Transverse colon (tissue), 4 donors: ENCODE measurements around the gene CBLN4. TPM values are rescaled to one million over a fixed set of nuclear protein-coding genes. Genes with fewer than 3 reads are reported as not detected.

ENCODE experiments used
- DNase-seq: peaks from one replicate; pipeline ENCODE4 v3.0.0-alpha.2; 2019
- H3K27ac ChIP-seq, 4 donors: fragments of 200-600 bp; sonication (generic); 2 replicates each; pipeline ENCODE4 v1.5.1; 2016 to 2018; ENCODE audit warnings: inconsistent platforms in 4 of 4
- H3K27me3 ChIP-seq: fragments of 200-600 bp; sonication (generic); 2 replicates; pipeline ENCODE4 v1.5.1; 2017; ENCODE audit warnings: inconsistent platforms
- H3K36me3 ChIP-seq, 4 donors: fragments of 200-600 bp; sonication (generic); 2 replicates each; pipeline ENCODE4 v1.5.1; 2017 to 2019; ENCODE audit warnings: inconsistent platforms in 4 of 4
- H3K4me1 ChIP-seq, 4 donors: fragments of 200-600 bp; sonication (generic); 2 replicates each; pipeline ENCODE4 v1.5.1; 2017 to 2020; ENCODE audit warnings: inconsistent platforms in 4 of 4
- H3K4me3 ChIP-seq, 4 donors: fragments of 200-600 bp; sonication (generic); 1 replicate in 1 of 4; 2 replicates in 3 of 4; pipeline versions ENCODE4 v1.5.1 to v1.6.1; 2017 to 2019; ENCODE audit warnings: inconsistent platforms in 4 of 4
- H3K9me3 ChIP-seq, 2 donors: fragments of 200-600 bp; sonication (generic); 2 replicates each; pipeline ENCODE4 v1.5.1; 2017 to 2019; ENCODE audit warnings: inconsistent platforms in 2 of 2
- EP300 ChIP-seq: sonication (generic); formaldehyde crosslinking; IDR thresholded peaks from one replicate; pipeline ENCODE4 v1.6.1; 2017; ENCODE audit warnings: antibody characterized with exemption, low read depth
- POLR2A ChIP-seq: fragments of 450-650 bp; IDR thresholded peaks from one replicate; pipeline ENCODE4 v1.6.1; 2016; ENCODE audit warnings: antibody characterized with exemption, mild to moderate bottlenecking, moderate library complexity
- POLR2AphosphoS5 ChIP-seq, 3 donors: sonication (generic); formaldehyde crosslinking; IDR thresholded peaks; one replicate each; pipeline ENCODE4 v1.6.1; 2016; ENCODE audit warnings: antibody characterized with exemption in 3 of 3
- WGBS, 2 donors: methylation state at CpG; one replicate each; pipeline ENCODE4 v1.1.5; 2018; ENCODE audit warnings: low coverage in 1 of 2; 5-methylcytosine and 5-hydroxymethylcytosine counted together
- in situ Hi-C, 4 donors: fragments of 200-750 bp; cut with MboI; loops; one replicate each; pipeline versions ENCODE4 v1.15.0 to v1.15.1; 2017; ENCODE audit warnings: low sequenced_read_pairs in 3 of 4, low pct_ligation_motif_present in 1 of 4, low pct_unique_long_range_greater_than_20kb in 1 of 4
- intact Hi-C: fragments of 100-400 bp; cut with DNase I; formaldehyde crosslinking; loops from one replicate; pipeline ENCODE4 v1.15.1; 2023; ENCODE audit warnings: low total_unique reads
- total RNA-seq, 4 donors: library from RNA; depleted of rRNA; stranded (reverse); fragments of >200 nt; gene quantifications; one replicate each; pipeline ENCODE4 v1.1.0, GENCODE V29; 2016
- TF ChIP-seq, protein P1 (sequence below), 5 experiments: fragments of 200-600 bp in 3 of 5; fragments of 450-650 bp in 2 of 5; sonication (generic) in 3 of 5; IDR thresholded peaks; 1 replicate in 2 of 5; 2 replicates in 3 of 5; pipeline ENCODE4 v1.5.1; 2016 to 2017; ENCODE audit warnings: antibody characterized with exemption in 5 of 5, inconsistent platforms in 3 of 5, mild to moderate bottlenecking in 2 of 5, moderate library complexity in 1 of 5

The CBLN4 gene
- total RNA-seq, 4 donors from 2014 or later = 0.14 TPM; not detected in 3

DNA sequence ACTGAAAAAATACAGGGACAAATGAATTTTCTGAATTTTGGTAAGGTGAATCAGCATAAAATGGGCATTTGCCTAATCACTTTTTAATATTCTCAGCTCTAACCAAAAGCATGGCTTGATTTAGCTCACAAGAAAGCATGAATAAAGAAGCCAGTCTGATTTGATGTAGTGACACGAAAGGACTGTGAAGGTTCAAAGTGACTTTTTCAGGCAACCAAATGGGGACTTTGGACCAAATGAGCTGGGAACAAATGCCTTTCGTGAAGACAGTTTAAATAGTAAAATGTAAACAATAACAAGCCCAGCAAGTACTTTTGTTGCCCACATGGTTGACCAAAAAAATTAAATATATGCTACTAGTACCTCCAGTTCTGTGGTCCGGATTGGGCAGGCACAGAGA lies 12.9 kb upstream of the CBLN4 start:
- Histone ChIP-seq H3K4me1 (no peaks in the 10 kb centered on the region), H3K4me3 (no peak overlapping the region), H3K9me3 (no peaks in the 10 kb centered on the region), H3K27me3 (no peaks in the 10 kb centered on the region), H3K27ac (no peak overlapping the region), H3K36me3 (no peaks in the 10 kb centered on the region)
- TF ChIP-seq EP300 = no peak
- no peak for TF ChIP-seq POLR2AphosphoS5 (IDR thresholded peaks at IDR 0.05)
- TF ChIP-seq, protein P1, sequence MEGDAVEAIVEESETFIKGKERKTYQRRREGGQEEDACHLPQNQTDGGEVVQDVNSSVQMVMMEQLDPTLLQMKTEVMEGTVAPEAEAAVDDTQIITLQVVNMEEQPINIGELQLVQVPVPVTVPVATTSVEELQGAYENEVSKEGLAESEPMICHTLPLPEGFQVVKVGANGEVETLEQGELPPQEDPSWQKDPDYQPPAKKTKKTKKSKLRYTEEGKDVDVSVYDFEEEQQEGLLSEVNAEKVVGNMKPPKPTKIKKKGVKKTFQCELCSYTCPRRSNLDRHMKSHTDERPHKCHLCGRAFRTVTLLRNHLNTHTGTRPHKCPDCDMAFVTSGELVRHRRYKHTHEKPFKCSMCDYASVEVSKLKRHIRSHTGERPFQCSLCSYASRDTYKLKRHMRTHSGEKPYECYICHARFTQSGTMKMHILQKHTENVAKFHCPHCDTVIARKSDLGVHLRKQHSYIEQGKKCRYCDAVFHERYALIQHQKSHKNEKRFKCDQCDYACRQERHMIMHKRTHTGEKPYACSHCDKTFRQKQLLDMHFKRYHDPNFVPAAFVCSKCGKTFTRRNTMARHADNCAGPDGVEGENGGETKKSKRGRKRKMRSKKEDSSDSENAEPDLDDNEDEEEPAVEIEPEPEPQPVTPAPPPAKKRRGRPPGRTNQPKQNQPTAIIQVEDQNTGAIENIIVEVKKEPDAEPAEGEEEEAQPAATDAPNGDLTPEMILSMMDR (IDR thresholded peaks at IDR 0.05) = no peak
- no peak for TF ChIP-seq POLR2A
- WGBS, 2 donors = 60 to 88% methylated on average over 2 to 3 of the region's 3 CpGs
- DNase-seq = no peak
- in situ Hi-C loops (no loop called here), intact Hi-C loops (no loop called here)

DNA sequence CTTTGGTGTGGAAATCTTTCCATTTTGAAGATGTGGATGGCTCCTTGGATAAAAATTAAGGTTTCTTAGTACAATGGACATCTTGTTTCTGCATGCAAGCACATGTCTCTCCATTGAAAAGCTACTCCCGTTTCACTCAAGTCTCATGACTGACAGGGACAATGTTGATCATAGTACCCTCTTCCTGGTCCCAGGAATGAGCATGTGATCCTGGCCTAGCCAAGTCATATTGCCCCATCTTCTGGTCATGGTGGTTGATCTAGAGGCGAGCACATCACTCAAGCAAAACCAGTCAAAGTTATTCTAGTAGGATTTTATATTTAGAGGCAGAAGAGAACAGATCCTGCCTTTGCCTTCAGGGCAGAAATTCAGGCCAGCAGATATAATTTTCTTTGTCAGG lies 12.2 kb upstream of the CBLN4 start:
- 40 to 54% methylated on average over 1 to 2 of the region's 2 CpGs for WGBS, 2 donors
- no peak for TF ChIP-seq POLR2AphosphoS5 (IDR thresholded peaks at IDR 0.05)
- TF ChIP-seq POLR2A = no peak

DNA sequence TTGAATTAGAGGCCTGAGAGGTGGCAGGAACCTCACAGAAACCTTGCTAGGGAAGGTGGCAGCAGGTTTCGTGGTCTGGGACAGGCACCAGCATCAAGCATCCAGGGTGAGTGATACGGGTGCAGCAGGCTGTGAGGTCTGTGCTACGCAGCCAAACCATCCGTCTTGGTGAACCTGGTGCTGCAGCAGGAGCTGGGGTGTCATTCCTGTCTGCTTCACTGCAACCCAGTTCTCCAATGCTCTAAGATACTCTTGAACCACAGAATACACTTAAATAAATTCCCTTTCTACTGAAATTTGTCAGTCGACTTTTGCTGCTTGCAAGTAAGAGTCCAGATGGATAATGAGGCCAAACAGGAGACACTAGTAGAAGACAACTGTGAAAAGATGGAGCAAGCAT lies 9.7 kb upstream of the CBLN4 start:
- H3K9me3 ChIP-seq = no peaks in the 10 kb centered on the region
- in situ Hi-C loops = no loop called here

More for the DNA sequence above, 12.2 kb upstream of the CBLN4 start:
- Histone ChIP-seq H3K27me3 (no peaks in the 10 kb centered on the region), H3K4me3 (no peak overlapping the region), H3K4me1 (no peaks in the 10 kb centered on the region), H3K9me3 (no peaks in the 10 kb centered on the region), H3K36me3 (no peaks in the 10 kb centered on the region), H3K27ac (no peak overlapping the region)
- no peak for DNase-seq
- intact Hi-C loops = no loop called here
- in situ Hi-C loops = no loop called here

DNA sequence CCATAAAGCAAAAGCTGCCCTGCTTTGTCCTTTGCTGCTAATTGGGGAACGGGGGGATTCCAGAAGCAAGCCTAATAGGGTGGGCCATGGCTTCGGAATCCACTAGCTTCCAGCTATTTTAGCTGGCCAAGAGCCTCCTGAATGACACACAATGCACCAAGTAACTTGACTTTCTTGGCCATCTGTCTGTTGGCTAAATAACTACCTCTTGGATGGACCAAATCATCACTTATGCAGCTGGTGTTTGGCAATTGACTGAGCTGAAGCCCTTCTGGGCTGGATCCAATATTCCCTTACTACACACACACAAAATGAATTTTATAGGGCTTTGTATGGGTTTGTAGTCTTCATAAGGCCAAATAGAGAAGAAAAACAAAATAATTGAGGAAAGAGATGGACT lies 8.8 kb upstream of the CBLN4 start:
- TF ChIP-seq POLR2A = no peak
- TF ChIP-seq EP300 = no peak
- TF ChIP-seq, protein P1 (IDR thresholded peaks at IDR 0.05) = no peak
- TF ChIP-seq POLR2AphosphoS5 (IDR thresholded peaks at IDR 0.05) = no peak
- Histone ChIP-seq H3K9me3 (no peaks in the 10 kb centered on the region), H3K36me3 (no peaks in the 10 kb centered on the region), H3K27ac (no peak overlapping the region), H3K27me3 (no peaks in the 10 kb centered on the region), H3K4me1 (no peaks in the 10 kb centered on the region), H3K4me3 (no peak overlapping the region)
- DNase-seq = no peak
- in situ Hi-C loops (no loop called here), intact Hi-C loops (no loop called here)
- WGBS, 2 donors = 79% methylated on average over 2 of the region's 2 CpGs; no CpG with 5 or more reads in 1 of the 2 donors

More for the DNA sequence above, 9.7 kb upstream of the CBLN4 start:
- intact Hi-C loops = no loop called here
- no peak overlapping the region for H3K27ac ChIP-seq
- WGBS, 2 donors = 57 to 68% methylated on average over 1 to 5 of the region's 5 CpGs
- H3K27me3 ChIP-seq = no peaks in the 10 kb centered on the region
- TF ChIP-seq EP300 (no peak), POLR2AphosphoS5 (IDR thresholded peaks at IDR 0.05) (no peak), POLR2A (no peak)
- TF ChIP-seq, protein P1 (IDR thresholded peaks at IDR 0.05) = no peak
- H3K4me1 ChIP-seq = no peaks in the 10 kb centered on the region
- H3K4me3 ChIP-seq = no peak overlapping the region
- no peaks in the 10 kb centered on the region for H3K36me3 ChIP-seq
- DNase-seq = no peak
